Neural progenitor cell (in vitro differentiated cells): ENCODE measurements around the gene PLCB1. TPM values are rescaled to one million over a fixed set of nuclear protein-coding genes. Genes with fewer than 3 reads are reported as not detected.

Source experiments
- DNase-seq: peaks from one replicate; pipeline ENCODE4 v3.0.0-alpha.2; 2016; ENCODE audit warnings: low spot score
- H2AFZ ChIP-seq: fragments of 200-600 bp; sonication (generic); replicated peaks from 2 replicates; pipeline ENCODE4 v1.6.1; 2016; ENCODE audit warnings: antibody characterized with exemption
- H3F3A ChIP-seq: fragments of 200-600 bp; sonication (generic); 2 replicates; pipeline ENCODE4 v1.6.1; 2016; ENCODE audit warnings: antibody characterized with exemption, low read depth
- H3K27ac ChIP-seq: fragments of 200-600 bp; sonication (generic); 2 replicates; pipeline ENCODE4 v1.5.1; 2016; ENCODE audit warnings: mild to moderate bottlenecking
- H3K27me3 ChIP-seq: fragments of 200-600 bp; sonication (generic); 2 replicates; pipeline ENCODE4 v1.6.1; 2016; ENCODE audit warnings: mild to moderate bottlenecking, moderate library complexity
- H3K36me3 ChIP-seq: fragments of 200-600 bp; sonication (generic); 2 replicates; pipeline ENCODE4 v1.5.1; 2016
- H3K4me1 ChIP-seq: fragments of 200-600 bp; sonication (generic); 2 replicates; pipeline ENCODE4 v1.6.1; 2016; ENCODE audit warnings: mixed run types
- H3K4me2 ChIP-seq: fragments of 200-600 bp; sonication (generic); 2 replicates; pipeline ENCODE4 v1.6.1; 2016
- H3K4me3 ChIP-seq: fragments of 200-600 bp; sonication (generic); 2 replicates; pipeline ENCODE4 v1.5.1; 2016
- H3K79me2 ChIP-seq: fragments of 200-600 bp; sonication (generic); 2 replicates; pipeline ENCODE4 v1.6.1; 2016; ENCODE audit warnings: low read depth
- H3K9ac ChIP-seq: fragments of 200-600 bp; sonication (generic); 2 replicates; pipeline ENCODE4 v1.6.1; 2016
- H3K9me3 ChIP-seq: fragments of 200-600 bp; sonication (generic); 2 replicates; pipeline ENCODE4 v1.5.1; 2016; ENCODE audit warnings: low read depth
- H4K20me1 ChIP-seq: fragments of 200-600 bp; sonication (generic); 2 replicates; pipeline ENCODE4 v1.6.1; 2016; ENCODE audit warnings: low read depth
- H3K27ac Mint-ChIP-seq: 3 replicates; pipeline ENCODE4 v1.8.0; 2021; ENCODE audit warnings: mixed read lengths
- H3K27me3 Mint-ChIP-seq: 2 replicates; pipeline ENCODE4 v1.8.0; 2022; ENCODE audit warnings: low read depth, mild to moderate bottlenecking, inconsistent platforms, moderate library complexity, mixed read lengths; ENCODE audit not compliant: insufficient read depth
- H3K36me3 Mint-ChIP-seq: 3 replicates; pipeline ENCODE4 v1.8.0; 2021; ENCODE audit warnings: mixed read lengths
- H3K4me1 Mint-ChIP-seq: 3 replicates; pipeline ENCODE4 v1.8.0; 2021; ENCODE audit warnings: mixed read lengths
- H3K4me3 Mint-ChIP-seq: 3 replicates; pipeline ENCODE4 v1.8.0; 2021; ENCODE audit warnings: mild to moderate bottlenecking, moderate library complexity, mixed read lengths
- H3K9me3 Mint-ChIP-seq: 3 replicates; pipeline ENCODE4 v1.8.0; 2020; ENCODE audit warnings: mixed read lengths
- EZH2 ChIP-seq: fragments of 200-600 bp; sonication (generic); IDR thresholded peaks from 2 replicates; pipeline ENCODE4 v1.6.1; 2017; ENCODE audit warnings: antibody characterized with exemption, mild to moderate bottlenecking, moderate library complexity
- EZH2phosphoT487 ChIP-seq: fragments of 200-600 bp; sonication (generic); IDR thresholded peaks from 2 replicates; pipeline ENCODE4 v1.6.1; 2017; ENCODE audit warnings: antibody characterized with exemption
- total RNA-seq: library from RNA; depleted of rRNA; stranded (reverse); fragments of >200 nt; gene quantifications from 2 replicates; pipeline ENCODE4 v1.2.3, GENCODE V29; 2015; ENCODE audit warnings: low replicate concordance
- TF ChIP-seq, protein P1 (sequence below): fragments of 200-600 bp; sonication (generic); IDR thresholded peaks from 2 replicates; pipeline ENCODE4 v1.5.1; 2017; ENCODE audit warnings: antibody characterized with exemption, mild to moderate bottlenecking

The PLCB1 gene
- total RNA-seq, 1 donor from 2014 or later: 30.2 TPM

DNA sequence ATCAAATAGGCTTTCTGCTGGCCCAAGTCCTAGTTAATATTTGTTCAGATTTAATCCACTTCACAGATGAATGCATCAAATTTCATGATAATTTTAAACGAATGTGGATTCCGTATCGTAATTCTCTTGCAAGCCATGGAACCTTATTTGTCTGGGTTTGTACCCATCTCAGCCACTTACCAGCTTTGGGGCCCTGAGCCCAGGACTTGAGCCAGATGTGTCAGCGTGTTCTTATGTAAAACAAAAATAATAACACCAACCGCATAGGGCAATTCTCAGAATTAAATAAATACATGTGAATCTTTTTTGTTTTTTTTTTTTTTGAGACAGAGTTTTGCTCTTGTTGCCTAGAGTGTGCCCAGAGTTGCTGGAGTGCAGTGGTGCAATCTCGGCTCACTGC is 654.3 kb downstream of the PLCB1 start:
- no peak overlapping the region for H3K4me2 ChIP-seq
- peaks cover 6% of the 10 kb centered on the region for H4K20me1 ChIP-seq
- no peaks in the 10 kb centered on the region for H3K9me3 Mint-ChIP-seq
- H3K36me3 ChIP-seq: no peaks in the 10 kb centered on the region
- H3K9ac ChIP-seq: no peak overlapping the region
- H3K27me3 ChIP-seq: no peaks in the 10 kb centered on the region
- no peak overlapping the region for H3K27ac ChIP-seq
- TF ChIP-seq EZH2phosphoT487: no peak
- TF ChIP-seq, protein P1, sequence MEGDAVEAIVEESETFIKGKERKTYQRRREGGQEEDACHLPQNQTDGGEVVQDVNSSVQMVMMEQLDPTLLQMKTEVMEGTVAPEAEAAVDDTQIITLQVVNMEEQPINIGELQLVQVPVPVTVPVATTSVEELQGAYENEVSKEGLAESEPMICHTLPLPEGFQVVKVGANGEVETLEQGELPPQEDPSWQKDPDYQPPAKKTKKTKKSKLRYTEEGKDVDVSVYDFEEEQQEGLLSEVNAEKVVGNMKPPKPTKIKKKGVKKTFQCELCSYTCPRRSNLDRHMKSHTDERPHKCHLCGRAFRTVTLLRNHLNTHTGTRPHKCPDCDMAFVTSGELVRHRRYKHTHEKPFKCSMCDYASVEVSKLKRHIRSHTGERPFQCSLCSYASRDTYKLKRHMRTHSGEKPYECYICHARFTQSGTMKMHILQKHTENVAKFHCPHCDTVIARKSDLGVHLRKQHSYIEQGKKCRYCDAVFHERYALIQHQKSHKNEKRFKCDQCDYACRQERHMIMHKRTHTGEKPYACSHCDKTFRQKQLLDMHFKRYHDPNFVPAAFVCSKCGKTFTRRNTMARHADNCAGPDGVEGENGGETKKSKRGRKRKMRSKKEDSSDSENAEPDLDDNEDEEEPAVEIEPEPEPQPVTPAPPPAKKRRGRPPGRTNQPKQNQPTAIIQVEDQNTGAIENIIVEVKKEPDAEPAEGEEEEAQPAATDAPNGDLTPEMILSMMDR: no peak
- TF ChIP-seq EZH2: no peak
- DNase-seq: no peak
- H2AFZ ChIP-seq: no peak overlapping the region
- H3F3A ChIP-seq: peaks cover 20% of the 10 kb centered on the region
- H3K4me1 ChIP-seq: peaks cover 20% of the 10 kb centered on the region
- H3K4me3 ChIP-seq: no peak overlapping the region
- H3K27me3 Mint-ChIP-seq: no peaks in the 10 kb centered on the region
- H3K4me1 Mint-ChIP-seq: peaks cover 4% of the 10 kb centered on the region
- peaks cover 4% of the 10 kb centered on the region for H3K36me3 Mint-ChIP-seq
- no peaks in the 10 kb centered on the region for H3K9me3 ChIP-seq
- no peaks in the 10 kb centered on the region for H3K79me2 ChIP-seq
- H3K4me3 Mint-ChIP-seq: no peak overlapping the region
- H3K27ac Mint-ChIP-seq: no peak overlapping the region

DNA sequence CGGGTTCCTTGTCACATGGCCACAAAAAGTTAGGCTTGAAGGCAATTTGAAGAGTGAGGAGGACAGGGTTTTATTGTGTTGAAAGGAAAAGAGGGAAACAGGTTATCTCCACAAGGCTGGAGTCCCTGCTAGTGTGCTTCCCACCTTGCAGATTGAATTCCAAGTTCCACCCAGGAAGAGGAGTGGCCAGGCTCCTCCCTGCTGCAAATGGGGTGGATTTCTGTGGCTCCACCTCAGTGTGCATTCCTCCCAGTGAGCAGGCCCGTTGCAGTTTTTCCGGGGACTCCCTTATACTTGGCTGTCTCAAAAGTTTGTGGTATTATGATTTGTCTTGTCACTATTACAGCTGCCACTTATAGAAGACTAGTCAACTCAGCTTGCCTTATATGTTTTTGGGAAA is 655.0 kb downstream of the PLCB1 start:
- Histone ChIP-seq H3K27ac (no peak overlapping the region), H3K9me3 (no peaks in the 10 kb centered on the region), H3F3A (peaks cover 20% of the 10 kb centered on the region), H3K9ac (no peak overlapping the region), H2AFZ (no peak overlapping the region), H3K4me1 (peaks cover 20% of the 10 kb centered on the region), H3K4me3 (no peak overlapping the region), H3K79me2 (no peaks in the 10 kb centered on the region), H4K20me1 (peaks cover 6% of the 10 kb centered on the region), H3K36me3 (no peaks in the 10 kb centered on the region), H3K4me2 (no peak overlapping the region), H3K27me3 (no peaks in the 10 kb centered on the region)
- Mint-ChIP-seq H3K4me1 (peaks cover 4% of the 10 kb centered on the region), H3K9me3 (no peaks in the 10 kb centered on the region), H3K4me3 (no peak overlapping the region), H3K27ac (no peak overlapping the region), H3K36me3 (peaks cover 2% of the 10 kb centered on the region), H3K27me3 (no peaks in the 10 kb centered on the region)
- no peak for TF ChIP-seq EZH2
- TF ChIP-seq EZH2phosphoT487: no peak
- TF ChIP-seq, protein P1: no peak
- no peak for DNase-seq

DNA sequence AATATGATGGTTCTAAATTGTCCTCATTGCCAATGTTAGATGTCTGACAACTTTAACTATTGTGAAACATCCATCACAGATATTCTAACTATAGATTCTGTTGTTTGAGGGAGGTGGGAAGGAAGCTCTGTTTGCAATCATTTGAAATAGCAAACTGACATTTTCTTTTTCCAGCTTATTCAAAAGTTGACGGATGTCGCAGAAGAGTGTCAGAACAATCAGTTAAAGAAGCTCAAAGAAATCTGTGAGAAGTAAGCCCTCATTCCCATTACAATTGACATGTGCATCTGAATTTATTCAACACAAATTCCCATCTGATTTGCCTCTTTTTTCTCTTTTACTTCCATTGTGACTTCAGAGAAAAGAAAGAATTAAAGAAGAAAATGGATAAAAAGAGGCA is 656.2 kb downstream of the PLCB1 start:
- no peak for DNase-seq
- no peaks in the 10 kb centered on the region for H3K36me3 ChIP-seq
- peak overlapping the region; percentile 78 for H3K27ac ChIP-seq
- no peaks in the 10 kb centered on the region for H3K27me3 Mint-ChIP-seq
- H4K20me1 ChIP-seq: peaks cover 6% of the 10 kb centered on the region
- no peaks in the 10 kb centered on the region for H3K9me3 ChIP-seq
- H3K9ac ChIP-seq: no peak overlapping the region
- no peaks in the 10 kb centered on the region for H3K9me3 Mint-ChIP-seq
- no peak overlapping the region for H3K27ac Mint-ChIP-seq
- no peaks in the 10 kb centered on the region for H3K27me3 ChIP-seq
- H3K4me1 ChIP-seq: peaks cover 20% of the 10 kb centered on the region
- H3F3A ChIP-seq: peaks cover 20% of the 10 kb centered on the region
- H3K4me1 Mint-ChIP-seq: peaks cover 6% of the 10 kb centered on the region
- H3K36me3 Mint-ChIP-seq: peaks cover 6% of the 10 kb centered on the region
- no peak overlapping the region for H3K4me3 Mint-ChIP-seq
- no peak overlapping the region for H2AFZ ChIP-seq
- TF ChIP-seq EZH2 (no peak), EZH2phosphoT487 (no peak)
- TF ChIP-seq, protein P1: no peak
- peak overlapping the region; percentile 44 for H3K4me2 ChIP-seq
- no peaks in the 10 kb centered on the region for H3K79me2 ChIP-seq
- H3K4me3 ChIP-seq: no peak overlapping the region
